ENCODE measurements around the gene CNTFR.

DNA sequence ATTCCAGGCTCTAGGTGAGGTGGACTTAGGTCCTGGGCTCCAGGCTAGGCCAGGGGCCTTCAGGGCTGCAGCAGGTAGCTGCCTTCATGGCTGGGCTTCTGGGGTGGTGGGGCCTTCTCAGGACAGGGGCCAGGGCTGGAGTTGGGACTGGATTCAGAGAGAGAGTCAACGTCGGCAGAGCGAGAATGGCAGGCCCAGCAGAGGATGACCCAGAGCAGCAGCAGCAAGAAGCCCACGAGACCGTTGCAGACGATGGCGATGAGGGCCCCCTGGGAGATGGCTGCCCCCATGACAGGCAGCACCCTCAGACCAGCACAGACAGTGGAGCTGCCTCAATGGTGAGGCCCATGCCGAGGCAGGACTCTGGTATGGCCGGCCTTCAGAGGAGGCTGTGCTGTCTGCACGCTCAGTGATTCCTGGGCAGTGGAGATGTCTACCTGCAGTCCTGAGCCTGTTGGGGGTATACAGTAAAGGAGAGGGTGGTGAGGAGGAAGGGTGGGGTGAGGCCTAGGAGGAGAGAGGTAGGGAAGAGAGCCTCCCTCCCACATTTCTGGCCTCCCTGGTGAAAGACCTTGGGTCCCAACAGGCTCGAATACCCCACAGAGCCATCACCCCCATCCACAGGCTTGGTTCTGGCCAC, 68.0 kb downstream of the CNTFR start:
- TF ChIP-seq EZH2phosphoT487 (IDR thresholded peaks at IDR 0.05; ENCODE audit: insufficient read depth, low read depth) (no peak), EZH2 (IDR thresholded peaks at IDR 0.05; ENCODE audit: insufficient read depth, poor library complexity, severe bottlenecking) (no peak)
